ENCODE data around the gene TTN.

The TTN gene

DNA sequence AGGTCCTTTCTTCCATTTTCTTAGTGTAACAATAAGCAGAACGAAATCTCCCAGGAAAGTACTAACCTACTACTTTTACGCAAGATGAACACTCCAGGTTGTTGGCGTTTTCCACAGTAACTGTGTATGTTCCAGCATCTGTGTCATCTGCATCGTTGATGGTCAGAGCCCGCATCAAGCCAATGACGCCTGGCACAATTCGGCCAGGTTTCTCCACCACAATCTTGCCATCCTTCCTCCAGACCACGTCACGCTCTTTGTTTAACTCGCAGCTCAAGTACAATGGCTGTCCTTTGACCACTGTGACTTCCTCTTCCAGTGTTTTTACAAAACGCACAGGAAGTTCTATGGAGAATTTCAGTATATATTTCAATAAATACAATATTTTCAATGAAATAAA lies 171.3 kb downstream of the TTN start:
- TF ChIP-seq TAF1 (IDR thresholded peaks at IDR 0.05; ENCODE audit: borderline replicate concordance, low read depth, low read length) (no peak), POLR2AphosphoS5 (IDR thresholded peaks at IDR 0.05; ENCODE audit: low read depth, low read length) (no peak), POLR2A (IDR thresholded peaks at IDR 0.05; ENCODE audit: low read depth, low read length) (no peak)
- DNase-seq (ENCODE audit: insufficient read length) (no peak), FAIRE-seq (no peak)

DNA sequence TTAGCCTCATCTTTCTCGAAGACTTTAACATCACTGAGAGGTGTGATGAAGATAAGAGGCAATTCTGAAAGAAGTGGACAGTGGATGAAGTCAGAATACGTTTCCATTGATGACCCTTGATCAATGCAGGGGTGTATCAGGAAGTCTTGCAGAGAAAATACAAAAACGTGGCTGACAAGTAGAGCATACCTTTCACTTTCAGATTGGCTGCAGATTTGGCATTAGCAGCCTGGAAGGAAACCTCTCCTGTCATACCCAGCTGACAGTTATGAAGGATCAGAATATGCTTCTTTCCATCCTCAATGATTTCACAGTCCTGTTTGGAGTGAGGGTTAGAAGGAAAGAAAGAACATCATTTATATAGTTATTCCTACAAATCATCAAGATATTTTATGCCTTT lies 174.5 kb downstream of the TTN start:
- no peak for TF ChIP-seq POLR2AphosphoS5 (IDR thresholded peaks at IDR 0.05; ENCODE audit: low read depth, low read length)
- TF ChIP-seq POLR2A (IDR thresholded peaks at IDR 0.05; ENCODE audit: low read depth, low read length), result no peak
- TF ChIP-seq TAF1 (IDR thresholded peaks at IDR 0.05; ENCODE audit: borderline replicate concordance, low read depth, low read length), result no peak
- peak; percentile 70 for FAIRE-seq
- no peak for DNase-seq (ENCODE audit: insufficient read length)

DNA sequence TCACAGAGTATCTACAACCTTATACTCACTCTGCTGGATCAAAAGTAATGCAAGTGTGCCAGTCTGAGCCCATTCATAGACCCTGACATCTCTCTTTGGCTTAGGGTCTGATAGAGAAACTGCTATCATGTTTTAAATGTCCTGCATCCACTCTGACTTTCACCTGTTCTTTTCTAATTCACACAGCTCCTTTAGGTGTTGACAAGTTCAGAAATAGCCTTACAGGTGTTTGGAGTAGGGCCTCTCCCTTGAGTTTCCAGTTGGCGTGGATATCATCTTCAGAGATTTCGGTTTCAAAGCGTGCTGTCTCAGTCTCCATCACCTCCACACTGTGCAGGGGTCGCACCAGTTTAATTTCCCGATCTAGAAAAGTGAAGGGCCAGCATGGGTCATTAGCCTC lies 176.6 kb downstream of the TTN start:
- FAIRE-seq, result no peak
- no peak for DNase-seq (ENCODE audit: insufficient read length)

DNA sequence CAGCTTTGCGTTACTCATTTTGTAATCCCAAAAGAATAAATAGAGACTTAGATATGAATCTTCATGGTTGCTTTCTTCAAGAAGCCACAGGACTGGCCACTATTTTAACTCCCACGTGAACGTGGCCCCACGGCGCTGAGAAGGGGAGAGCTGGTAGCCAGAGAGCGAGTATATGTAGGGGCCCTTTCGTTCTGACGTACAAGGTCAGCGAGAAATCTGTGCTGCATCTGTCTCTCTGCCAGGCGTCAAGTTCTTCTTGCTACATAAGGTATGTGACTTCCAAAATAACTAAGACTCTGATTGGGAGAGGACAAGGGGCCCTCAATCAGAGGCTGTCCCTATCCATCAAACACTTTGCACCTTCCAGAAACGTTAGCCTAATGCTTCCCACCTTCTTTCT lies 177.8 kb downstream of the TTN start:
- FAIRE-seq (no peak), DNase-seq (ENCODE audit: insufficient read length) (no peak)
- TF ChIP-seq POLR2AphosphoS5 (IDR thresholded peaks at IDR 0.05; ENCODE audit: low read depth, low read length), result no peak
- no peak for TF ChIP-seq POLR2A (IDR thresholded peaks at IDR 0.05; ENCODE audit: low read depth, low read length)
- no peak for TF ChIP-seq TAF1 (IDR thresholded peaks at IDR 0.05; ENCODE audit: borderline replicate concordance, low read depth, low read length)

More for the DNA sequence above, 176.6 kb downstream of the TTN start:
- TF ChIP-seq POLR2A (IDR thresholded peaks at IDR 0.05; ENCODE audit: low read depth, low read length) (no peak), TAF1 (IDR thresholded peaks at IDR 0.05; ENCODE audit: borderline replicate concordance, low read depth, low read length) (no peak), POLR2AphosphoS5 (IDR thresholded peaks at IDR 0.05; ENCODE audit: low read depth, low read length) (no peak)

DNA sequence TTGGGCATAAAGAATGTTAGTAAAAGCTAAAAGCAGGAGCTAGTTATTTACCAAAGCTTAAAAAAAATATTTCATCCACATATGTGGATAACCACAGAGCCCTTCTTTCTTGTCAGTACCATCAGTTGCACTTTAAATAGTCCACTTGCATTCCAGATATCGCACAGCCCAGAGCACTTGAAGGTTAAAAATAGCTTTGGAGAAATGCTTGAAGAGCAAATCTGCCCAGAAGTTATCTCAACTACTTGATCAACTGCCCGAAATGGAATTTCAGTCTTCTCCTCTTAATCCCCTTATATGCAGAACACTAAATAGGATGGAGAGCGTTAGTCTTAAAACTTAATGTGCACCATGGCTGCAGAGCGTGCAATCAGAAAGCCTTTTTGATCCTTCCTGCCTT lies 178.6 kb downstream of the TTN start:
- FAIRE-seq (no peak), DNase-seq (ENCODE audit: insufficient read length) (no peak)
- no peak for TF ChIP-seq POLR2A (IDR thresholded peaks at IDR 0.05; ENCODE audit: low read depth, low read length)
- no peak for TF ChIP-seq TAF1 (IDR thresholded peaks at IDR 0.05; ENCODE audit: borderline replicate concordance, low read depth, low read length)
- no peak for TF ChIP-seq POLR2AphosphoS5 (IDR thresholded peaks at IDR 0.05; ENCODE audit: low read depth, low read length)

DNA sequence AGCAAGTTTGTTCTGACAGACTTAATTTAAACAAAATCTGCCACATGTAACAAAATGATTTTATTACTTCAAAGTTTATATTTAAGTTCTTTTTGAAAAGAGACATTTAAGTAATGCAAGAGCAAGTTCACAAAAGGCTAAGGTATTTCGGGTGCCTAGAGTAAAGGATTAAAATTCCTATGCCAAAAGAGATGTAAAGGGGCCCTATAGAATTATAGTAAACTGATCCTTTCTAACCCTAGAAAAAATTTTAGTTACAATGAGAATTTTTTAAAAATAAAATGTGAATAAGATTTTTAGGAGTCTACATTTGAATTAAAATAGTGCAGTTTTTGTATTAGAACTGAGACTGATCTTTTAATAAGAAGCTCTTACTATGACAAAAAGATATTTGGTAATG lies 179.8 kb downstream of the TTN start:
- no peak for FAIRE-seq
- TF ChIP-seq TAF1 (IDR thresholded peaks at IDR 0.05; ENCODE audit: borderline replicate concordance, low read depth, low read length) (no peak), POLR2A (IDR thresholded peaks at IDR 0.05; ENCODE audit: low read depth, low read length) (no peak), POLR2AphosphoS5 (IDR thresholded peaks at IDR 0.05; ENCODE audit: low read depth, low read length) (no peak)
- DNase-seq (ENCODE audit: insufficient read length), result no peak

DNA sequence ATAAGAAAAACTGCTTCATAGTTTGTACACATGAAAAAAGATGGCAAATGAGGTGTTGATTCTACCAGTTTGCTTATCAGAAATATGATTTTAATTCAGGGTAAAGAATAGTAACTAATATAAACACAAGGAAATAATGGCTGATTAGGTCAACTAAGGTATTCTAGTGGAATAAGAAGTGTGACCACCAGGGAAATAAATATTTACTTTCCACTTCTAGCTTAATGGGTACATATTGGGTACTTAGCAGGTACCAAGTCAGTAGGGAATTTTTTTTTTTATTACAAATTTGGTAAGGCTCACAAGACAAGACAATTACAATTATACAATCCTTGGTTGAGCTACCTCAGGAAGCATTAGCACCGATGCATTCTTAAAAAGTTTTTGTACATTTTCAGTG lies 191.3 kb downstream of the TTN start:
- DNase-seq (ENCODE audit: insufficient read length) (no peak), FAIRE-seq (no peak)
- TF ChIP-seq POLR2A (IDR thresholded peaks at IDR 0.05; ENCODE audit: low read depth, low read length), result no peak
- TF ChIP-seq POLR2AphosphoS5 (IDR thresholded peaks at IDR 0.05; ENCODE audit: low read depth, low read length), result no peak
- TF ChIP-seq TAF1 (IDR thresholded peaks at IDR 0.05; ENCODE audit: borderline replicate concordance, low read depth, low read length), result no peak

DNA sequence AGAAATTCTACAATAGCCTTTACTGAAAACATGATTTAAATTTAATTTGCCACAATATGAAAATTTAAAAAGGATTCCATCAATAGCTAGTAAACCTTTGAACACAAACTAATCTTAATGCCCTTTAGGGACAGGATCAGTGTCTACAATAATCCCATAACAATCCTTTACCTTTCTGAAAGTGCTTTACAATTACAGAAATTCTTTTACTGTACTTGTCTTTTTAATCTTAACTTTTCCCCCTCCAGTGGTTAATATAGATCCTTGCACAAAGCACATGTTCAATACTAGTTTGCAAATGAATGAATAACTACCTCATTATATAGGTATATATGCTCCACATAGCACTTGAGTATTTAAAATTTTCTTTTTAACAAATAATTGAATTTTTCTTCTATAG lies 204.3 kb downstream of the TTN start:
- DNase-seq (ENCODE audit: insufficient read length) (no peak), FAIRE-seq (no peak)
- TF ChIP-seq TAF1 (IDR thresholded peaks at IDR 0.05; ENCODE audit: borderline replicate concordance, low read depth, low read length), result no peak
- TF ChIP-seq POLR2A (IDR thresholded peaks at IDR 0.05; ENCODE audit: low read depth, low read length), result no peak
- no peak for TF ChIP-seq POLR2AphosphoS5 (IDR thresholded peaks at IDR 0.05; ENCODE audit: low read depth, low read length)

DNA sequence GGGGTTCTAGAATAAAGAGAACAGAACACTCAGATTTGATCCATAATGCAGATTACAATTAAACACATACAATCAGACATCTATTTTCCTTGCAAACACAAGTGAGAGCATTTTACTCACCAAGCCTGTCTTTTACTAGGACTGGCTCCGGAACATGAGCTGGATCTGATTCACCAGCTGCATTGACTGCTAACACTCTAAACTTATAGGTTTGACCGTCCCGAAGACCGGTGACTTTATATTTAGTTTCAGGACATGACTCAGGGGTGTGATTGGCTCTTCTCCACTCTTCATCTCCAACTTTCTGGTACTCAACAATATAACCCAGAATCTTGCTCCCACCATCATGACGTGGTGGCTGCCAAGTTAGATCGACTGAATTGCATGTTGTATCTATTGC lies 214.6 kb downstream of the TTN start:
- no peak for DNase-seq (ENCODE audit: insufficient read length)
- TF ChIP-seq POLR2AphosphoS5 (IDR thresholded peaks at IDR 0.05; ENCODE audit: low read depth, low read length) (no peak), TAF1 (IDR thresholded peaks at IDR 0.05; ENCODE audit: borderline replicate concordance, low read depth, low read length) (no peak), POLR2A (IDR thresholded peaks at IDR 0.05; ENCODE audit: low read depth, low read length) (no peak)
- FAIRE-seq, result no peak

DNA sequence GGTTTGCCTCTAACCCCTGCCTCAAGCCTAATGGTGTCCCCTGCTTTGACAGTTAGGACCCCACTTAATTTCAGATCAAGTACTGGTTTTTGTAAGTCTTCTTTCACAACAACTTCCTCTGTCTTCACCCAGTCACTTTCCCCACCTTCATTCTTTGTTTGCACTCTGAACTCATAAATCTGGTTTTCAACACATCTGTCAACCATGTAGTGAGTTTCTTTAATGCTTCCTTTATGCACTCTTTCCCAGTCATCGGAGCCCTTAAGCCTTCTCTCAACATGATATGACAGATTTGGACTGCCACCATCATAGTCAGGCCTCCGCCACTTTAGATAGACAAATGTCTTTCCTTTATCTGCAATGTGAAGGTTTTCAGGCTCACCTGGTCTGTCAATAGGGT lies 217.9 kb downstream of the TTN start:
- no peak for DNase-seq (ENCODE audit: insufficient read length)
- TF ChIP-seq TAF1 (IDR thresholded peaks at IDR 0.05; ENCODE audit: borderline replicate concordance, low read depth, low read length) (no peak), POLR2A (IDR thresholded peaks at IDR 0.05; ENCODE audit: low read depth, low read length) (no peak), POLR2AphosphoS5 (IDR thresholded peaks at IDR 0.05; ENCODE audit: low read depth, low read length) (no peak)
- no peak for FAIRE-seq

DNA sequence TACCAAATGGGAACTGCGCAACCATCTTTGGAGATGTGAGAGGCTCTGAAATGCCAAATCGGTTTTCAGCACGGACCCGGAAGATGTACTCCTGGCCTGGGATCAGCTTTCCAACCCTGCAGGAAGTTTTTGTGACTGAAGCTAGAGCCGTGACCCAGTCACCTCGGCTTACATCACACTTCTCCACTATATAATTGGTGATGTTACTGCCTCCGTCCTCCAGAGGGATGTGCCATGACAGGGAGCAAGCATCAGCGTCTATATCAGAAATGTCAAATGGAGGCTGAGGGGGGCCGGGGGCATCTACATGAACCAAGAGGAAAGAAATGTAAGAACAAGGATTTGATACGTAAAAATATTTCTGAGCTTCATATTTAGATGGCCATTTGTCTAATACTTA lies 222.6 kb downstream of the TTN start:
- no peak for FAIRE-seq
- TF ChIP-seq POLR2AphosphoS5 (IDR thresholded peaks at IDR 0.05; ENCODE audit: low read depth, low read length) (no peak), POLR2A (IDR thresholded peaks at IDR 0.05; ENCODE audit: low read depth, low read length) (no peak), TAF1 (IDR thresholded peaks at IDR 0.05; ENCODE audit: borderline replicate concordance, low read depth, low read length) (no peak)
- no peak for DNase-seq (ENCODE audit: insufficient read length)

DNA sequence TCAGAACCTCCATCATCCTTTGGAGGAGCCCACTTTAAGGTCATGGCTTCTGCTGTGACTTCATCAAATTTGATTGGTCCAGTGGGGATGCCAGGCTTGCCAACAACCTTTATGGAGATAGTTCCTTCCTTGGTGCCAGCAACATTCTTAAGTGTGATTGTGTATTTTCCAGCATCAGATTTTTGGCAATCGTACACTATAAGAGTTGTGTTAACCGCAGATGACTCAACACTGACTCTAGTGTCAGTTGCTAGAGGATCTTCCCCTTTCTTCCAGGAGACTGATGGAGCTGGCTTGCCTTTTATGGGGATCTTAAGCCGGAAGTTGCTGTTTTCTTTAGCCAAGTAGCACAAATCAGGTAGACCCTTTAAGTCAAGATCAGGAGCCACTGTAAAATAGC lies 228.2 kb downstream of the TTN start:
- TF ChIP-seq POLR2AphosphoS5 (IDR thresholded peaks at IDR 0.05; ENCODE audit: low read depth, low read length) (no peak), TAF1 (IDR thresholded peaks at IDR 0.05; ENCODE audit: borderline replicate concordance, low read depth, low read length) (no peak), POLR2A (IDR thresholded peaks at IDR 0.05; ENCODE audit: low read depth, low read length) (no peak)
- no peak for FAIRE-seq
- DNase-seq (ENCODE audit: insufficient read length), result no peak

DNA sequence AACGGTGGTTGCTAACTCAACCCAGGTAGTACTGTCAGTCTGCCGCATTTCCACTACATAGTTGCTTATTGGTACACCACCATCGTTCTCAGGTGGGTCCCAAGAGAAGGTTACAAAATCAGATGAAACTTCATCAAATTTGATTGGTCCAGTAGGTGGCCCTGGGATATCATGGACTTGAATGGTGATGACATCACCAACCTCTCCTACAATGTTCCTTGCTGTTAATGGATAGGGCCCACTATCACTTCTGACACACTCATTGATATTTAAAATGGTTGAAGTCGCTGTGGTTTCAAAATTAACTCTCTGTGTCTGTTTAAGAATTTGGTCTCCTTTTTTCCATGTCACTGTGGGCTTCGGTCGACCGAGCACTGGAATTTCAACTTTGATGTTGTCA lies 232.4 kb downstream of the TTN start:
- TF ChIP-seq POLR2AphosphoS5 (IDR thresholded peaks at IDR 0.05; ENCODE audit: low read depth, low read length), result no peak
- no peak for TF ChIP-seq TAF1 (IDR thresholded peaks at IDR 0.05; ENCODE audit: borderline replicate concordance, low read depth, low read length)
- no peak for TF ChIP-seq POLR2A (IDR thresholded peaks at IDR 0.05; ENCODE audit: low read depth, low read length)
- FAIRE-seq (no peak), DNase-seq (ENCODE audit: insufficient read length) (no peak)
